Immature natural killer cell (primary cell): Measurements from ENCODE around the gene ACTN4. TPM values are rescaled to one million over a fixed set of nuclear protein-coding genes. Genes with fewer than 3 reads are reported as not detected.

ENCODE experiments used
- DNase-seq, 3 donors: peaks; one replicate each; pipeline ENCODE4 v3.0.0; 2022; ENCODE audit warnings: mixed read lengths in 1 of 3
- H3K27ac Mint-ChIP-seq, 6 donors: one replicate each; pipeline ENCODE4 v1.8.0; 2020; ENCODE audit warnings: mixed read lengths in 6 of 6, mild to moderate bottlenecking in 5 of 6, inconsistent platforms in 4 of 6, moderate library complexity in 3 of 6
- H3K27me3 Mint-ChIP-seq, 3 donors: one replicate each; pipeline ENCODE4 v1.8.0; 2020 to 2021; ENCODE audit warnings: low read depth in 3 of 3, mild to moderate bottlenecking in 3 of 3, mixed read lengths in 3 of 3, moderate library complexity in 3 of 3, inconsistent platforms in 1 of 3
- H3K36me3 Mint-ChIP-seq, 3 donors: one replicate each; pipeline ENCODE4 v1.8.0; 2020; ENCODE audit warnings: mixed read lengths in 3 of 3, inconsistent platforms in 2 of 3, mild to moderate bottlenecking in 2 of 3
- H3K4me1 Mint-ChIP-seq, 2 donors: one replicate each; pipeline ENCODE4 v1.8.0; 2020; ENCODE audit warnings: inconsistent platforms in 2 of 2, mild to moderate bottlenecking in 2 of 2, mixed read lengths in 2 of 2, moderate library complexity in 1 of 2
- H3K4me3 Mint-ChIP-seq, 5 donors: one replicate each; pipeline ENCODE4 v1.8.0; 2020; ENCODE audit warnings: mild to moderate bottlenecking in 5 of 5, mixed read lengths in 5 of 5, inconsistent platforms in 3 of 5, moderate library complexity in 3 of 5
- H3K9me3 Mint-ChIP-seq, 6 donors: one replicate each; pipeline ENCODE4 v1.8.0; 2020; ENCODE audit warnings: mild to moderate bottlenecking in 6 of 6, mixed read lengths in 6 of 6, inconsistent platforms in 4 of 6, moderate library complexity in 3 of 6
- polyA plus RNA-seq, 3 donors: library from polyadenylated mRNA; unstranded; fragments of 300-500 nt; fragmentation: Illumina TruSeq; gene quantifications; one replicate each; pipeline ENCODE4 v1.2.3, GENCODE V29; 2021

ACTN4 gene
- polyA plus RNA-seq, 3 donors from 2014 or later, result 8.5 to 68.3 (median 17.4) TPM

- Mint-ChIP-seq H3K27ac (peak overlapping the region; percentile 92 to 99 (median 98)), H3K36me3 (peaks cover 0 to 8% (median 3%) of the 10 kb centered on the region in 3 donors), H3K4me1 (peaks cover 97 to 98% of the 10 kb centered on the region in 2 donors), H3K4me3 (peak overlapping the region; percentile 50 to 89 (median 86)), H3K27me3 (peaks cover 9 to 19% (median 15%) of the 10 kb centered on the region in 3 donors), H3K9me3 (no peaks in the 10 kb centered on the region)
- no peak for DNase-seq
These were observed 20.3 kb downstream of the ACTN4 start for GRCh38 chr19:38667661-38668171.

GRCh38 chr19:38669552-38669951 is 22.1 kb downstream of the ACTN4 start:
- H3K4me1 Mint-ChIP-seq, result peaks cover 88 to 93% of the 10 kb centered on the region in 2 donors
- H3K27me3 Mint-ChIP-seq, result peaks cover 6 to 20% (median 8%) of the 10 kb centered on the region in 3 donors
- peak overlapping the region; percentile 92 to 99 (median 98) for H3K27ac Mint-ChIP-seq
- peak overlapping the region; percentile 82 to 96 (median 90) for H3K4me3 Mint-ChIP-seq
- H3K36me3 Mint-ChIP-seq, result peaks cover 0 to 11% (median 3%) of the 10 kb centered on the region in 3 donors
- H3K9me3 Mint-ChIP-seq, result no peaks in the 10 kb centered on the region
- DNase-seq, result peak; percentile 63 to 70 (median 68)

- H3K9me3 Mint-ChIP-seq, result no peaks in the 10 kb centered on the region
- H3K36me3 Mint-ChIP-seq, result peaks cover 0 to 11% (median 3%) of the 10 kb centered on the region in 3 donors
- no peak for DNase-seq
- H3K27me3 Mint-ChIP-seq, result peaks cover 6 to 20% (median 8%) of the 10 kb centered on the region in 3 donors
- peak overlapping the region; percentile 92 to 99 (median 98) for H3K27ac Mint-ChIP-seq
- H3K4me1 Mint-ChIP-seq, result peaks cover 88 to 93% of the 10 kb centered on the region in 2 donors
- H3K4me3 Mint-ChIP-seq, result peak overlapping the region; percentile 82 to 96 (median 90)
These were observed 23.5 kb downstream of the ACTN4 start for GRCh38 chr19:38670921-38671398.

GRCh38 chr19:38671654-38672053 is 24.2 kb downstream of the ACTN4 start:
- H3K27ac Mint-ChIP-seq, result peak overlapping the region; percentile 92 to 99 (median 98)
- H3K36me3 Mint-ChIP-seq, result peaks cover 0 to 11% (median 3%) of the 10 kb centered on the region in 3 donors
- peak overlapping the region in 4 of 5 donors; percentile 12 to 83 (median 30) for H3K4me3 Mint-ChIP-seq

GRCh38 chr19:38673030-38673429 is 25.6 kb downstream of the ACTN4 start:
- peaks cover 0 to 11% (median 0%) of the 10 kb centered on the region in 3 donors for H3K36me3 Mint-ChIP-seq
- H3K4me1 Mint-ChIP-seq, result peaks cover 88 to 93% of the 10 kb centered on the region in 2 donors
- H3K27ac Mint-ChIP-seq, result peak overlapping the region in 4 of 6 donors; percentile 21 to 99 (median 32)
- DNase-seq, result no peak
- H3K9me3 Mint-ChIP-seq, result peaks cover 0 to 1% (median 0%) of the 10 kb centered on the region in 6 donors
- H3K4me3 Mint-ChIP-seq, result no peak overlapping the region
- H3K27me3 Mint-ChIP-seq, result peaks cover 5 to 23% (median 7%) of the 10 kb centered on the region in 3 donors

More at GRCh38 chr19:38671654-38672053, 24.2 kb downstream of the ACTN4 start:
- no peak for DNase-seq
- H3K27me3 Mint-ChIP-seq, result peaks cover 8 to 20% (median 9%) of the 10 kb centered on the region in 3 donors
- H3K9me3 Mint-ChIP-seq, result no peaks in the 10 kb centered on the region
- H3K4me1 Mint-ChIP-seq, result peaks cover 88 to 93% of the 10 kb centered on the region in 2 donors

- DNase-seq, result no peak
- H3K4me1 Mint-ChIP-seq, result peaks cover 88 to 93% of the 10 kb centered on the region in 2 donors
- H3K9me3 Mint-ChIP-seq, result peaks cover 0 to 1% (median 0%) of the 10 kb centered on the region in 6 donors
- H3K36me3 Mint-ChIP-seq, result peaks cover 0 to 15% (median 0%) of the 10 kb centered on the region in 3 donors
- peak overlapping the region; percentile 75 to 87 (median 81) for H3K4me3 Mint-ChIP-seq
- H3K27me3 Mint-ChIP-seq, result peaks cover 6 to 25% (median 7%) of the 10 kb centered on the region in 3 donors
- peak overlapping the region; percentile 99 to 100 (median 100) for H3K27ac Mint-ChIP-seq
These were observed 27.1 kb downstream of the ACTN4 start for GRCh38 chr19:38674388-38675171.

- peak; percentile 77 to 80 (median 79) for DNase-seq
These were observed 28.2 kb downstream of the ACTN4 start for GRCh38 chr19:38675611-38676010.

GRCh38 chr19:38676023-38676877 is 28.8 kb downstream of the ACTN4 start:
- H3K27me3 Mint-ChIP-seq, result peaks cover 10 to 35% (median 19%) of the 10 kb centered on the region in 3 donors
- DNase-seq, result no peak
- H3K4me1 Mint-ChIP-seq, result peaks cover 88 to 93% of the 10 kb centered on the region in 2 donors
- H3K36me3 Mint-ChIP-seq, result peaks cover 0 to 15% (median 5%) of the 10 kb centered on the region in 3 donors
- peak overlapping the region; percentile 75 to 87 (median 81) for H3K4me3 Mint-ChIP-seq
- peak overlapping the region; percentile 99 to 100 (median 100) for H3K27ac Mint-ChIP-seq
- H3K9me3 Mint-ChIP-seq, result peaks cover 0 to 1% (median 0%) of the 10 kb centered on the region in 6 donors

More at GRCh38 chr19:38675611-38676010, 28.2 kb downstream of the ACTN4 start:
- peaks cover 0 to 1% (median 0%) of the 10 kb centered on the region in 6 donors for H3K9me3 Mint-ChIP-seq
- peak overlapping the region; percentile 99 to 100 (median 100) for H3K27ac Mint-ChIP-seq
- peaks cover 5 to 29% (median 12%) of the 10 kb centered on the region in 3 donors for H3K27me3 Mint-ChIP-seq
- H3K36me3 Mint-ChIP-seq, result peaks cover 0 to 15% (median 3%) of the 10 kb centered on the region in 3 donors
- H3K4me1 Mint-ChIP-seq, result peaks cover 88 to 93% of the 10 kb centered on the region in 2 donors
- peak overlapping the region; percentile 75 to 87 (median 81) for H3K4me3 Mint-ChIP-seq

- peak overlapping the region; percentile 99 to 100 (median 100) for H3K27ac Mint-ChIP-seq
These were observed 29.6 kb downstream of the ACTN4 start for GRCh38 chr19:38676878-38677646.

GRCh38 chr19:38678217-38678890 is 30.9 kb downstream of the ACTN4 start:
- H3K27me3 Mint-ChIP-seq, result peaks cover 10 to 38% (median 24%) of the 10 kb centered on the region in 3 donors
- H3K4me1 Mint-ChIP-seq, result peaks cover 96 to 97% of the 10 kb centered on the region in 2 donors
- peak overlapping the region; percentile 99 to 100 (median 100) for H3K27ac Mint-ChIP-seq
- peak overlapping the region; percentile 75 to 87 (median 81) for H3K4me3 Mint-ChIP-seq
- DNase-seq, result no peak
- peaks cover 0 to 1% (median 0%) of the 10 kb centered on the region in 6 donors for H3K9me3 Mint-ChIP-seq
- peaks cover 0 to 14% (median 10%) of the 10 kb centered on the region in 3 donors for H3K36me3 Mint-ChIP-seq

More at GRCh38 chr19:38676878-38677646, 29.6 kb downstream of the ACTN4 start:
- H3K4me3 Mint-ChIP-seq, result peak overlapping the region; percentile 75 to 87 (median 81)
- H3K9me3 Mint-ChIP-seq, result peaks cover 0 to 1% (median 0%) of the 10 kb centered on the region in 6 donors
- peaks cover 88 to 92% of the 10 kb centered on the region in 2 donors for H3K4me1 Mint-ChIP-seq
- no peak for DNase-seq
- peaks cover 0 to 10% (median 9%) of the 10 kb centered on the region in 3 donors for H3K36me3 Mint-ChIP-seq
- peaks cover 8 to 37% (median 24%) of the 10 kb centered on the region in 3 donors for H3K27me3 Mint-ChIP-seq

- peaks cover 0 to 1% (median 0%) of the 10 kb centered on the region in 6 donors for H3K9me3 Mint-ChIP-seq
- H3K4me1 Mint-ChIP-seq, result peaks cover 99 to 100% of the 10 kb centered on the region in 2 donors
- H3K4me3 Mint-ChIP-seq, result peak overlapping the region; percentile 77 to 87 (median 82)
- DNase-seq, result no peak
- H3K27ac Mint-ChIP-seq, result peak overlapping the region; percentile 99 to 100 (median 100)
- peaks cover 13 to 35% (median 24%) of the 10 kb centered on the region in 3 donors for H3K27me3 Mint-ChIP-seq
- peaks cover 0 to 14% (median 10%) of the 10 kb centered on the region in 3 donors for H3K36me3 Mint-ChIP-seq
These were observed 31.5 kb downstream of the ACTN4 start for GRCh38 chr19:38678891-38679494.
